ENCODE measurements around the gene ITPRIPL2. TPM values are rescaled to one million over a fixed set of nuclear protein-coding genes. Genes with fewer than 3 reads are reported as not detected.

Gene ITPRIPL2
- polyA plus RNA-seq, 1 donor (not counting 4 experiments of a cell fraction or from before 2014, with no cell fraction given) = 5.9 TPM

GRCh38 chr16:19164285-19164684, 50.5 kb downstream of the ITPRIPL2 start:
- no peak overlapping the region for H2AFZ ChIP-seq (ENCODE audit: control insufficient read depth, low read length)
- no peaks in the 10 kb centered on the region for H3K9me1 ChIP-seq (ENCODE audit: control insufficient read depth, extremely low read depth, insufficient read depth, low read length)
- TF ChIP-seq CTCF (optimal IDR thresholded peaks at IDR 0.05 in 1 of 3, IDR thresholded peaks at IDR 0.05 in 1 of 3, conservative IDR thresholded peaks at IDR 0.05 in 1 of 3; ENCODE audit: extremely low read depth in 1 of 3, insufficient read depth in 2 of 3, low read length in 3 of 3) (no peak), EZH2 (IDR thresholded peaks at IDR 0.05; ENCODE audit: low read length) (no peak)
- H3K27ac ChIP-seq (ENCODE audit: control insufficient read depth, insufficient read depth, low read length) = no peak overlapping the region
- no peak overlapping the region for H3K4me2 ChIP-seq (ENCODE audit: control insufficient read depth, extremely low read depth, insufficient read depth, low read depth, low read length)
- H3K79me2 ChIP-seq (ENCODE audit: control insufficient read depth, insufficient read depth, low read length) = no peaks in the 10 kb centered on the region
- H3K27me3 ChIP-seq (ENCODE audit: control insufficient read depth, extremely low read depth, insufficient read depth, low read length) = peaks cover 17% of the 10 kb centered on the region
- no peaks in the 10 kb centered on the region for H3K36me3 ChIP-seq (ENCODE audit: control insufficient read depth in 2 of 2, extremely low read depth in 1 of 2, insufficient read depth in 2 of 2, low read length in 2 of 2)
- FAIRE-seq (no peak), DNase-seq (ENCODE audit: low read depth, low spot score) (no peak)
- H3K4me1 ChIP-seq (ENCODE audit: control insufficient read depth, extremely low read depth, insufficient read depth, low read length) = peaks cover 2% of the 10 kb centered on the region
- no peak overlapping the region for H3K4me3 ChIP-seq (ENCODE audit: control insufficient read depth in 2 of 3, extremely low read depth in 1 of 3, insufficient read depth in 2 of 3, low read depth in 1 of 3, low read length in 3 of 3)
- H3K9me3 ChIP-seq (ENCODE audit: control insufficient read depth, low read depth, low read length) = no peaks in the 10 kb centered on the region
- dilution Hi-C loops (cut with MboI; ENCODE audit: extremely low pct_ligation_motif_present, low sequenced_read_pairs) = no loop called here
- H4K20me1 ChIP-seq (ENCODE audit: control insufficient read depth, extremely low read depth, insufficient read depth, low read length) = no peaks in the 10 kb centered on the region
- no peak overlapping the region for H3K9ac ChIP-seq (ENCODE audit: control insufficient read depth, extremely low read depth, insufficient read depth, low read length)

GRCh38 chr16:19165101-19165500, 51.3 kb downstream of the ITPRIPL2 start:
- H4K20me1 ChIP-seq (ENCODE audit: control insufficient read depth, extremely low read depth, insufficient read depth, low read length) = no peaks in the 10 kb centered on the region
- no peak overlapping the region for H3K4me3 ChIP-seq (ENCODE audit: control insufficient read depth in 2 of 3, extremely low read depth in 1 of 3, insufficient read depth in 2 of 3, low read depth in 1 of 3, low read length in 3 of 3)
- H3K27me3 ChIP-seq (ENCODE audit: control insufficient read depth, extremely low read depth, insufficient read depth, low read length) = peaks cover 23% of the 10 kb centered on the region
- FAIRE-seq = no peak
- no peak overlapping the region for H3K27ac ChIP-seq (ENCODE audit: control insufficient read depth, insufficient read depth, low read length)
- no peak for TF ChIP-seq CTCF (optimal IDR thresholded peaks at IDR 0.05 in 1 of 3, IDR thresholded peaks at IDR 0.05 in 1 of 3, conservative IDR thresholded peaks at IDR 0.05 in 1 of 3; ENCODE audit: extremely low read depth in 1 of 3, insufficient read depth in 2 of 3, low read length in 3 of 3)
- TF ChIP-seq EZH2 (IDR thresholded peaks at IDR 0.05; ENCODE audit: low read length) = no peak
- no peak for DNase-seq (ENCODE audit: low read depth, low spot score)
- H3K9me1 ChIP-seq (ENCODE audit: control insufficient read depth, extremely low read depth, insufficient read depth, low read length) = no peaks in the 10 kb centered on the region
- H2AFZ ChIP-seq (ENCODE audit: control insufficient read depth, low read length) = no peak overlapping the region
- dilution Hi-C loops (cut with MboI; ENCODE audit: extremely low pct_ligation_motif_present, low sequenced_read_pairs) = no loop called here
- no peaks in the 10 kb centered on the region for H3K36me3 ChIP-seq (ENCODE audit: control insufficient read depth in 2 of 2, extremely low read depth in 1 of 2, insufficient read depth in 2 of 2, low read length in 2 of 2)
- H3K4me2 ChIP-seq (ENCODE audit: control insufficient read depth, extremely low read depth, insufficient read depth, low read depth, low read length) = no peak overlapping the region
- no peaks in the 10 kb centered on the region for H3K9me3 ChIP-seq (ENCODE audit: control insufficient read depth, low read depth, low read length)
- H3K4me1 ChIP-seq (ENCODE audit: control insufficient read depth, extremely low read depth, insufficient read depth, low read length) = peaks cover 2% of the 10 kb centered on the region
- H3K9ac ChIP-seq (ENCODE audit: control insufficient read depth, extremely low read depth, insufficient read depth, low read length) = no peak overlapping the region
- no peaks in the 10 kb centered on the region for H3K79me2 ChIP-seq (ENCODE audit: control insufficient read depth, insufficient read depth, low read length)
